Cortex of kidney (tissue), 1 donor: Measurements from ENCODE around the gene SATB2.

Experiments
- DNase-seq: peaks from one replicate; lab custom pipeline; 2025; lab: John Stamatoyannopoulos, UW

Gene SATB2

GRCh38 chr2:199465988-199466691 is 8.4 kb upstream of the SATB2 start:
- DNase-seq = no peak

- no peak for DNase-seq
Measured at GRCh38 chr2:199465390-199465789, 7.7 kb upstream of the SATB2 start.

GRCh38 chr2:199464606-199465352 is 7.0 kb upstream of the SATB2 start:
- DNase-seq = no peak

GRCh38 chr2:199463708-199464605 is 6.2 kb upstream of the SATB2 start:
- no peak for DNase-seq

GRCh38 chr2:199462956-199463692 is 5.4 kb upstream of the SATB2 start:
- DNase-seq = no peak

GRCh38 chr2:199462347-199462955 is 4.7 kb upstream of the SATB2 start:
- no peak for DNase-seq

- no peak for DNase-seq
Measured at GRCh38 chr2:199461711-199462346, 4.1 kb upstream of the SATB2 start.

GRCh38 chr2:199460846-199461710 is 3.3 kb upstream of the SATB2 start:
- no peak for DNase-seq

- DNase-seq = no peak
Measured at GRCh38 chr2:199460101-199460671, 2.4 kb upstream of the SATB2 start.

- DNase-seq = peak; percentile 45
Measured at GRCh38 chr2:199459286-199460100, 1.8 kb upstream of the SATB2 start.

GRCh38 chr2:199458806-199459285 is 1.1 kb upstream of the SATB2 start:
- DNase-seq = no peak

GRCh38 chr2:199458009-199458805 is 468 bp upstream of the SATB2 start:
- DNase-seq = no peak

GRCh38 chr2:199456383-199457146 is 1.2 kb downstream of the SATB2 start:
- no peak for DNase-seq

- DNase-seq = no peak
Measured at GRCh38 chr2:199455545-199456382, 2.0 kb downstream of the SATB2 start.

- no peak for DNase-seq
Measured at GRCh38 chr2:199455210-199455544, 2.6 kb downstream of the SATB2 start.

- no peak for DNase-seq
Measured at GRCh38 chr2:199452991-199453379, 4.8 kb downstream of the SATB2 start.
